ENCODE results near the gene CENPF.
"Not testable (repeated sequence)": the region's sequence is repeated elsewhere in the genome, so short reads cannot be mapped to it uniquely, and the experiment has no call there.

CENPF gene

DNA sequence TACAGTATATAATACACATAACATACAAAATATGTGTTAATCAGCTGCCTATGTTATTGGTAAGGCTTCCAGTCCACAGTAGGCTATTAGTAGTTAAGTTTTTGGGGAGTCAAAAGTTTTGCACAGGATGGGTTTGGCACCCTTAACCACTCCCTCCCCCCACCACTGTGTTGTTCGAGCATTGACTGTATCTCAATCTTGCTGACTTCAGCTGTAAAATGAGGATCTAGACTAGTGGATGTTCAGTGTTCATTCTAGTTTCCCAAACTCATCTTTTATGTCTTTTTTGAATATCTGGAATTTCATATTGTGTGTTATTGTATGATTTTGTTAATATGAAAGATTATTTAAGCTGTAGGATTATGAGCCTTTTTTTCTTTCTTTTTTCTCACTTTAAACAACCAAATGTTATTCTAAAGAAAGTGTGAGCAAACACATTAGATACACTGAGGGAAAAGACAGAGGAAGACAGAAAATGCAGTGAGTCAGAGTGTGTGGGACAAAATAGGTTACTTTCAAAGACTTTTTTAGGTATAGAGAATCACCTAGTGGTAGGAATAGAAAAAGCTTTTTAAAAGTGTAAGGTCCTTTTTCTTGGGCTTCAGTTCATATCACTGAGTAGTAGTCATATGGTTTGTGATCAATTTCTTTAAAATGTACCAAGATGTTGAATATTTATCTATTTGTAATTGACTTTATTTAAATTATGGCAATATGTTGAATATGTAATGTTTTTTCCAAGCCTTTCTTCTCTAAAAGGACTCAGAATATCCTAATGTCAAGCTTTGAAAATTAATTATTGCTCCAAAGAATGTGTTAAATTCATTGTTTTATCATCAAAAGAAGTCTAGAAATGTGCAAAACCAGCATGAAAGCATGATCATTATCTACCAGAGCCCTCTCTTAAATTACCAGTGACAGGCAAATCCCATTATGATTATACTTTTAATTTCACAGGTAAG is 17.9 kb upstream of the CENPF start:
- no peak for DNase-seq

DNA sequence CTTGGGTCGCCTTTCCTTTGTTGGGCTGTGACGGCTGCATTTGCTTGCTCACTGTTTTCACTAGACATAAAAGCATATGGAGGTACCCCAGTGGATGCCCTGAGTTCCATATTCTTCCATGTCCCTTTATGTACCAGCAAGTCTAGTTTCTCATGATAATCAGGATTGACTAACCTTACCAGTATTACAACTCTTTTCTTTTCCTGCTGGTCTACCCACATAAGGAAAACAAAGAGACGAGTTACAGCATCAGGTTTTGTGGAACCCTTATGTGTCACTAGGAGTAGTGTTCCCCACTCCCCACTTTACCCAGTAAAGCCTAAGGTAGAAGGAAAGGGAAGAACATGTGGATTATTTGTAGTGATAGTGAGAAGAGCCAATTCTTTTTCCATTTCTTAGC is 16.4 kb upstream of the CENPF start:
- DNase-seq = no peak

DNA sequence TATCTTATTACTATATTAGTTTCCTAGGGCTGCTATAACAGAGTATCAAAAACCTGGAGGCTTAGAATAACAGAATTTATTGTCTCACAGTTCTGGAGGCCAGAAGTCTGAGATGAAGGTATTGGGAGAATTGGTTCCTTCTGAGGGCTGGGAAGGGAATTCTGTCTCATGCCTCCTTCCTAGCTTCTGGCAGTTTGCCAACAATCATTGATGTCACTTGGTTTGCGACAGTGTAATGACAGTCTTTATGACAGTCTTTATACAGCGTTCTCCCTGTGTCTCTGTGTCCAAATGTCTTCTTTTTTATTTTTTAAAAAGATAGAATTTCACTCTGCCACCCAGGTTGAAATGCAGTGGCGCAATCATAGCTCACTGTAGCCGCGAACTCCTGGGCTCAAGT is 15.8 kb upstream of the CENPF start:
- DNase-seq = no peak

DNA sequence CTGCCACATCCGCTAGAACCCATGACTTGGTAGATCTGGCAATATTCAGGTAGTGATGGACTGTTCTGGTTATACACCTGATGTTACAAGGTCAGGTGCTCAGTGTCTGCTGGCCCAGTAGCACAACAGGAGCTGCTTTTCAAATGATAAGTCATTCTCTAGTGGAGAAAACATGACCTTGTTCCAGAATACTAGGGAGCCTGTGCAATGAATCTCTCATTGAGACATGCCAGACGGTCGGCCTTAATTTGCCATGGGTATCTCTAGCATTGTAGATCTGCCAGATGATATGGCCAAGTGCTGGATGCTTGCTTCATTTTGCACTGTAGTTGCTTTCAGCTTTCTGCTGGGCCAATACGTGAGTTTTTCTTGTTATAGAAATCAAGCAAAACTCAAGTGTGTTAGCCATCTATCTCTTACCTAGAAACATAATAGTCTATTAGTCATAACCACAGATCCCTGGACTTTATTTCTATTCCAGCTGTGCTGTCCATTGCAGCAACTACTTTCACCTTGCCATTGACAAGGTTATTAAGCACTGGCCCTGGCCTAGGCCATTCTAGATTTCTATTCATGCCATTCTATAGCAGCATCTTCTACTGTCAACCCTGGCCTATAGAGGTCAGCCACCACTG is 13.9 kb upstream of the CENPF start:
- DNase-seq = no peak

DNA sequence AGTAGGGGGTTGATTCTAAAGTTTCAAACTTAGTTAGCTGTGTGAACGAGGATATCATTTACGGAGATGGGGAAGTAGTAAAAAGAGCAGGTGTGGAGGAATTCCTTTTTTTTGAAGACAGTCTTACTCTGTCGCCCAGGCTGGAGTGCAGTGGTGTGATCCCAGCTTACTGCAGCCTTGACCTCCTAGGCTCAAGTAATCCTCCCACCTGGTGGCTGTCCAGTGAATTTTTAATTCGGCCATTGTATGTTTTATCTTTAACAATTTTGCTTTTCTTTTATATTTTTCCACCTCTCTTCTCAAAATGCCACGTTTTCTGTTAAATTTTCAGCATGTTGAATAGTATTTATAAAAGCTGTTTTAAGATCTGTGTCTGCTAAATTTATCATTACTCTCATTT is 12.3 kb upstream of the CENPF start:
- DNase-seq = no peak

DNA sequence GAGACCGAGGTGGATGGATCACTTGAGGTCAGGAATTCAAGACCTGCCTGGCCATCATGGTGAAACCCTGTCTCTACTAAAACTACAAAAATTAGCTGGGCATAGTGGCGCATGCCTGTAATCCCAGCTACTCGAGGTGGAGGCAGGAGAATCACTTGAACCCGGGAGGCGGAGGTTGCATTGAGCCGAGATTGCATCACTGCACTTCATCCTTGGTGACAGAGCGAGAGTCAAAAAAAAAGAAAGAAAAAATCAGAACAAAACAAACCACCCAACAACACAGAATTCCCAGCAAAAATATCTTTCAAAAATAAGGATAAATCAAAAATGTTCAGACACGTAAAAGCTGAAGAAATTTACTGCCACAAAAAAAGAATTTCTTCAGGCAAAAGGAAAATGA is 11.1 kb upstream of the CENPF start:
- not testable (repeated sequence) for DNase-seq

DNA sequence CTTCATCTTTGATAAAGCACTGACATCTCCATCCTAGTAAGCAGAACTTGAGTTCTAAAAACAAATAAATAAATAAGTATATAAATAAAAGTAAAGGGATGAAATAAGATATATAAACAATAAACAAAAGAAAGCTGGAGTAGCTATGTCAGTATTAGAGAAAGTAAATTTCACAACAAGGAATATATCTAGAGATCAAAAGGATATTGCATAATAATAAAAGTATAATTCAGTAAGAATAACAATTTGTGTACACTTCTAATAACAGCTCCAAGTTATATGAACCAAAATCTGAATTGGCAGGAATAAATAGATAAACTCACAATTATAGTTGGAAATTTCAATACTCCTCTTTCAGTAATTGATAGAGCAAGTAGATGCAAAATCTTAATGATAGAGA is 9.8 kb upstream of the CENPF start:
- no peak for DNase-seq

DNA sequence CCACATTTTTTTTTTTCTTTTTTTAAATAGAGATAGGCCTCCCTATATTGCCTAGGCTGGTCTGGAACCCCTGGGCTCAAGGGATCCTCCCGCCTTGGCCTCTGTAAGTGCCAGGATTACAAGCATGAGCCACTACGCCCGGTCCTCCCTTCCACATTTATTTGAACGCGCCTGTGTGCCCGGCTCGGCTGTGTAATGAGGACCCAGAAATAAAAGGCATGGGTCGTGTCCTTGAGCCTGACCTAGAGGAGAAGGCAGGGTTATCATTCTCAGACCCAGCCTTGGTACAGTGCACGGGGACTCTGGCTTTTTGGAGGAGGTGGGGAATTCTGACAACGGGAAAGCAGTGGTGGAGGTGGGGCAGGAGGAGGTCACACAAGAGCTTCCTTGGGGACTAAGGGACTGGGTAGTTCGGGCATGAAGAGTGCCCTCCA is 841 bp downstream of the CENPF start:
- DNase-seq = no peak

DNA sequence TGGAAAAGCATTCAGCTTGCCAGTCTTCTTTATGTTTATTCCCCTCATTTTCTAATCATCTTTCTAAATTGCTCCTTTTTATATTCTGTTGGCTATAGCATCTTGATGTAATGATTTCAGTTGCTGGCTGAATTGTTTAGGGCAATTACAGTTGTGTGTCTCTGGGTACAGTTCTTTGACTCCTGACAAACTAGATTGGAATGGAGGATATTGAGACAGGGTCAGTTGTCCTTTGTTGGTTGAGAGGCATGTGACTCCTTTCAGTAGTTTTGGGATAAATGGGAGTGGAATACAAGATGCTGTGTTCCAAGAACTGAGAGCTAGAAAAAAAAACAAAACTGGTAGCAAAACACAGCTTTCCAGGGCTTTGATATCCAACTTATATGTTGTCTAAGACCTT is 1.5 kb downstream of the CENPF start:
- no peak for DNase-seq

DNA sequence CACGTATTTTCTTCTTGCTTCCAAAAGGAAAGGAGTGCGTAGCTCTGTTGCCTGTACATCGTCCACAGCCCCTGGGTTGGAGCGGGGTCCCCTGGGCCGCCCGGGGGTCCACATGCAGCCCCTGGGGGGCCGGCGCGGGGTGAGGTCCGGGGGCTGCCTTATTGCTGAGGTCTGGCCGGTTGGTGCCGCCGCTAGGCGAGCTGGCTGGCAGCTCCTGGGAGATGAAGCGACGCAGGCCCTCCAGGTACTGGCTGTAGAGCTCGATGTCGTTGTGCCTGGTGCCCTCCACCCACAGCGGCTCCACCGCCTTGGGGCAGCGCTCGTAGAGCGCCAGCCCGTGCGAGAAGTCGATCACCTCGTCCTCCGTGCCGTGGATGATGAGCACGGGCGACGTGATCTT is 2.5 kb downstream of the CENPF start:
- not testable (repeated sequence) for DNase-seq

DNA sequence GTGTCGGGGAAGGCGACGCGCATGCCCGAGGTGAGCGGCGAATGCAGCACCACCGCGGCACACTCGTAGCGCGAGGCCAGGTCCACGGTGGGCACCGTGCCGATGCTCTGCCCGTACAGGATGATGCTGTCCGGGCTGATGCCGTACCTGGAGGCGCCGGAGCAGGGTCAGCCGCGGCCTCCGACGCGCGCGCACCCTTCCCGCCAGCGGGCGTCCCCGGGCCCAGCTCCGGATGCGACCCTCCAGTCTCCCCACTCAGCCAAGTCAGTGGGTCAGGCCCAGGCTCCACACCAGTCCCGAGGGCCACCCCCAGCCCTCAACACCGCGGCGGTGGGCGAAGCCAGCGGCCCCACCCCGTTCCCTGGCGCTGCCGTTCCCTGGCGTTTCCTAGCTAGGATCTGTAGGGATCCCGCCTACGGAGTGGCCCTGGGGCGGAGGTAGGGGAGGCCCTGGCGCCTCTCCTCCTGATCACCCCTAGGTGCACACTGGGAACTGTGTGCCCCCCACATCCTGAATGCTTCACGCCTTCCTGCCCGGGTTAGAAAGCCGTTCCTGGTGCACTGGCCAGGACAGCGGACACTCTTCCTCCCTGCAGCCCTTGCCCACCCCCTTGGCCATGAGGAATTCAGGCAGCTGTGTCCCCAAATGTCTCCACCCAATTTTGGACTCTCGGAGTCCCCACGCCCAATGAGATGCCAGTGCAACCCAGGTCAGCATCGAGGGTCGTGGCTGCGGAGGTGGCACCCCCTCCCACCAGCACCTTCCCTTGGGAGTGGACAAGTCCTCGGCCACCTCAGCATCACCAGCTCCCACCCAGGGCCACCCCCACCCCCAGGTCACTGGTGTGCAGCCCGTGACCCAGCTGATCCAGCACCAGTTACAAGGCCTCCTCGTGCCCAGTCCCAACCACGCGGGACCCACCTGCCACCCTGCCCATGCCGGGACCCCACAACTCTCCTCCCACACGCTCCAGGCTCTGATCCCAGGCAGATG is 3.2 kb downstream of the CENPF start:
- not testable (repeated sequence) for DNase-seq

DNA sequence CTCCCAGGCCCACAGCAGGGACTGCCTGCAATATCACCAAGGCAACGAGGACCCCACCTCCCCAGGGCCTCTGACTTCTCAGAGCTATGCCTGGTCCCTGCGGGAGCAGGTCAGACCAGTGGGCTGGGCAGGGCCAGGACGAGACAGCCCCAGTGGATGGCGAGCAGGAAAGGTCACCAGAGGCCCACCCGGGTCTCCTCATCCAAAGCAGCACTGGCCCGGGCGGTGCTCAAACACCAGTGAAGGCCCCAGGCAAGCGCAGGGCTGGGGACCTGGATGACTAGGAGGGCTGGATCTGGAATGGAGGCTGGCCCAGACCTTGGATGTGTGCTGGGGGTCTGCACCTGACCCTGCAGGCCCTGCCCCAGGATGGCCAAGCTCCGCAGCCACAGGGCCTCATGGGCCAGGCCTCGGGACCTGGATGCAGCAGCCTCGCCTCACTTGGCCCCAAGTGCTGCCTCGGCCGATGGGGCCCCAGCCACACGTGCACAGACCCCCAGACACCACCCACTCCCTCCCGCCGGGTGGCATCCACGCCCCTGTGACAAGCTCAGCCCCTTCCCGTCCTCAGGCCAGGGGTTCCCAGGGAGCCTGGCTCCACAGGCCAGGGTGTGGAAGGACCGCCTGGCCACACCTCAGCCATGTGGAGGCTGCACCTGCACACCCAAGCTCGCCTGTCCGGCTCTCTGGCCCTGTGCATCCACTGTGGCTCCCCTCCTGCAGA is 4.7 kb downstream of the CENPF start:
- not testable (repeated sequence) for DNase-seq

DNA sequence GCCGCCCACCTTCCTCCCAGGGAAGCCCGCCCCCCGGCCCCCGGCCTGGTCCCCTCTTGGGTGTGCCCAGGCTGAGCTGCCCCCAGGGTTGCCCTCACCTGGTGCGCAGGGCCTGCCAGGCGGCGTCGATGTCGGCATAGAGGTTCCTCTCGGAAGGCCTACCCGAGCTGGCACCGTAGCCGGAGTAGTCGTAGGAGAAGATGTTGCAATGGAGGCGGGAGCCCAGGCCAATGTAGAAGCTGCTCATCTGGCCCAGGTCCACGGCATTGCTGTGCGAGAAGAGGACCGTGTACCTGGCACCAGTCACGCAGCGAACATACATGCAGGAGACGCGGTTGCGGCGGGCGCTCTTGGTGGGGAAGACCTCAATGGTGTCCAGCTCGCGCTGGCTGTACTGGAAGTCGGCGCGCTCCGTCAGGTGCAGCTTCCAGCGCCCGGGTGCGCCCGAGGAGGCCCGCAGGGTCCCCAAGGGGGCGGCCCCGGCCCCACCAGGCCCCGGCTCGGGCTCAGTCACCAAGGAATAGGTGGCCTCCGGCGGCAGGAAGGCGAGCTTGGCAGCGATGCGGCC is 5.3 kb downstream of the CENPF start:
- DNase-seq = not testable (repeated sequence)

DNA sequence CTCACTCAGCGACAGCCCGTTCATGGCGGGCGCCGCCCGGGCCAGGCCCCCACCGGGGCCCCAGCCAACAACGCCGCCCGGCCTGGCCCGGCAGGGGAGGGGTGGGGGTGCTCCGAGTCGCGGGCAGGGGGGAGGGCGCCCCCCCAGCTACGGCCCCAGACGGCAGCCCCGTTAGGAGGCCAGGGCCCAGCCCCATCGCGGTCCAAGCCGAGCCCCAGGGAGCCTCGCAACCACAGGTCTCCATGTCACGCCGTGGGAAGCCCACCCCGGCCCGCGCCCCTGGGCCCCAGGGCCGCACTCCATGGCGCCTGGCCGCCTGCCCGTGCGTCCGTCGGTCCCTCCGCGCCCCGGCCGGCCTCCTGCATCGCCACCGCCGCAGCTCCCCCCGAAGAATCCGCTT is 5.8 kb downstream of the CENPF start:
- not testable (repeated sequence) for DNase-seq

DNA sequence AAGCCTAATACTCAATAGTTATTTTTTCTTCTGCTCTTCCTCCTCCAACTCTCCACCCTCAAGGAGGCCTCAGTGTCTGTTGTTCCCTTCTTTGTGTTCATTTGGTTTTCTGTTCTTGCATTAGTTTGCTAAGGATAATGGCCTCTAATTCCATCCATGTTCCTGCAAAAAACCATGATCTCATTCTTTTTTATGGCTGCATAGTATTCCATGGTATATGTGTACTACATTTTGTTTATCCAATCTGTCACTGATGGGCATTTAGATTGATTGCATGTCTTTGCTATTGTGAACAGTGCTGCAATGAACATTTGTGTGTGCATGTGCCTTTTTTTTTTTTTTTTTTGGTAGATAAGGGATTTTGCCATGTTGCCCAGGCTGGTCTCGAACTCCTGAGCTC is 6.7 kb downstream of the CENPF start:
- DNase-seq = no peak

DNA sequence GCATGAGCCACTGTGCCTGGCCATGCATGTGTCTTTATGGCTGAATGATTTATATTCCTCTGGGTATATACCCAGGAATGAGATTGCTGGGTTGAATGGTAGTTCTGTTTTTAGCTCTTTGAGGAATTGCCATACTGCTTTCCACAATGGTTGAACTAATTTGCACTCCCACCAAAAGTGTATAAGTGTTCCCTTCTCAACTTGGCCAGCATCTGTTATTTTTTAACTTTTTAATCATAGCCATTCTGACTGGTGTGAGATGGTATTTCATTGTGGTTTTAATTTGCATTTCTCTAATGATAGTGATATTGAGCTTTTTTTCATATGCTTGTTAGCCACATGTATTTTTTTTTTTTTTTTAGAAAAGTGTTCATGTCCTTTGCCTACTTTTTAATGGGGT is 7.1 kb downstream of the CENPF start:
- DNase-seq = not testable (repeated sequence)

DNA sequence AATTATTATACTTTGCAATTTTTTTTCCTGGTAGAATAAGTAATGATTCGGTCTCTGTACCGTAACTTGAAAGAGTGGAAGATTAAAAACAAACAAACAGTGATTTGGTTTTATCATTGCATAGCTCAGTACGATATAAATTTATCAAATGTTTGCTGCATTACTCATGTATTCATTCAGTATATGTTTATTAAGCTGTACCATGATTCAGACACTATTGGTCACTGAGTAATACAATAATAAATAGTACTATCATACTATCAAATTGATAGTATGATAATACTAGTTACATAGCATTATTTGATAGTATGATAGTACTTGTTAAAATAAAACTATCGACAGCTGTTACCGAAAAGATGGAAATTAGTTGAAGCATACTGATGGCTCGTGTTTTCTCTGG is 12.1 kb downstream of the CENPF start:
- DNase-seq = no peak

DNA sequence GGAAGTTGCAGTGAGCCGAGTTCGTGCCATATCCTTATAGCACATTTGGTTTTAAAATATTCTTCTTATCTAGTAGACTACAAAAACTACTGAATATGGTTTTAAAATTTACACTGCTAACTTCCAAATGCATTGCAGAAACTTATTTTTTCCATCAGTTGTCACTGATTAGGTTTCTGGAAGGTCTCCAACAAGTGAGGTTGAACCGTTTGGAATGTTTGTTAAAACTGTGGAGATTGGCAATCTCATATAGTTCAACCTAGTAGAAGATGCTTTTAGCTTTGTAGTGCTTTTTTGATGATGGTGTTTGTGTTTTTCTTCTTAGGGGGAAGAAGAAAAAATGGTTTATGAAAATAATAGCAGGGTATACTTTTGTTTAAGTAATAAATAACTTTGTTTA is 12.9 kb downstream of the CENPF start:
- DNase-seq = no peak

DNA sequence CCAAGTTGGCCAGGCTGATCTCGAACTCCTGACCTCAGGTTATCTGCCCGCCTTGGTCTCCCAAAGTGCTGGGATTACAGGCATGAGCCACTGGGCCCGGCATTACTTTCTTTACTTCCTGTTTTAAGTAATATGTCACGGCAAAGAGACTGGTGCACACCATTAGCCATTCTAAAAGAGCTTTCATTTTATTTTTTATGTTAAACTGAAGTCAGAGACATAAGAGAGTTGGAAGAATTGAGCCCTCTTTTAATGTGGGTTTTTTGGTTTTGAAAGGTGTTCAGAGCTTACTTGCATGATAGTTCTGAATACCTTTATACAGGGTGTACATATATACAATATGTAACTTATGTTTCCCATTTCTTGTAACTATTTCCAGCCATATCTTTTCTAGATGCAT is 14.3 kb downstream of the CENPF start:
- no peak for DNase-seq

DNA sequence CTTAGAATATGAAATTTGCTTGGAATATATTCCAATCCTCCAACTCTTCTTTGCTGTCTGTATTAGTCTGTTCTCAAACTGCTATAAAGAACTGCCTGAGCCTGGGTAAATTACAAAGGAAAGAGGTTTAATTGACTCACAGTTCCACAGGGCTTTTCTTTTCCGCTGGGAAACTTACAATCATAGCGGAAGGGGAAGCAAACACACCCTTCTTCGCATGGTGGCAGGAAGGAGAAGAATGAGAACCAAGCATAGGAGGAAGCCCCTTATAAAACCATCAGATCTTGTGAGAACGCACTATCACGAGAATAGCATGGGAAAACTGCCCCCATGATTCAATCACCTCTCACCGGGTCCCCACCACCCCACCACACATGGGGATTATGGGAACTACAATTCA is 14.8 kb downstream of the CENPF start:
- DNase-seq = no peak

DNA sequence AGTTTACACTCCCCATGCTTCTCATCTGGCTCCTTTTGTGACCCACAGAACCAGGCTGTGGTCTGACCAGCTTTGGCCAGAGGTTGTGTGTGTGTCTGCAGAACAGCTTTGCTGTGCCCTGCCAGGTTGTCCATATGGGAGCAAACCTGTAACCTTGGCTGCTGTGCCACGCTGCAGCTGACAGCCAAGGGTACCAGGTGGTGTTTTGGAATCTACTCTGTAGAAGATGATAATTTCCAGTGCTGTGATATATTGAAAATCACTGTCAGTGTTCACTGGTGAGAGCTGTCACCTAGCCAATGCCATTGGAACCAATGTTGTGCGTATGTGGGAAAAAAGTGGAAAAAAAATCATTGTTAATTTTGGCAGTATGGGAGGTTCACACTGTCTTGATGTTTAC is 18.2 kb downstream of the CENPF start:
- no peak for DNase-seq

DNA sequence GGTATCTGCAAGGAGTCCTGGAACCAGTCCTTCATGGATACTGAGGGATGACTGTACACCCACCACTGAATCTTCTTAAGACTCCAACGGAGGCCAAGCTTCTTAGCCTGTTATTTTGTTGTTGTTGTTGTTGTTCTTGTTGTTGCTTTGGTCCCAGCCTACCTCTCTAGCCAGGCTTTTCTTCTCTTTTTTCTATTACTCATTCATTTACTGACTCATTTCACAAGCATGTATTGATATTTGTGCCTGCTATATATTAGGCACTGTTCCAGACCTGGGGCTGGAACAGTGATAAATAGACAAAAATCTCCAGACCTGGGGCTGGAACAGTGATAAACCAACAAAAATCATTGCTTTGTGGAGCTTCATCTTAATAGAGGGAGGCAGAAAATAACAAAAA is 20.4 kb downstream of the CENPF start:
- no peak for DNase-seq
